Nephron (organoid): Measurements from ENCODE around the gene PPP1R18.

Experiments
- H3K27ac Mint-ChIP-seq, 3 experiments: 2 replicates each; pipeline ENCODE4 v1.8.0; 2020; ENCODE audit warnings: mixed read lengths in 3 of 3, mild to moderate bottlenecking in 2 of 3, moderate library complexity in 1 of 3
- H3K27me3 Mint-ChIP-seq: 2 replicates; pipeline ENCODE4 v1.8.0; 2021; ENCODE audit warnings: low read depth, mild to moderate bottlenecking, moderate library complexity, mixed read lengths
- H3K36me3 Mint-ChIP-seq: 2 replicates; pipeline ENCODE4 v1.8.0; 2020; ENCODE audit warnings: low read depth, mixed read lengths
- H3K4me1 Mint-ChIP-seq: 2 replicates; pipeline ENCODE4 v1.8.0; 2020; ENCODE audit warnings: mixed read lengths
- H3K4me3 Mint-ChIP-seq, 3 experiments: 2 replicates each; pipeline ENCODE4 v1.8.0; 2020; ENCODE audit warnings: mild to moderate bottlenecking in 3 of 3, mixed read lengths in 3 of 3, moderate library complexity in 2 of 3
- H3K9me3 Mint-ChIP-seq: 2 replicates; pipeline ENCODE4 v1.8.0; 2020; ENCODE audit warnings: mixed read lengths
- CTCF ChIP-seq, 3 experiments: fragments of 200-600 bp; sonication (generic); IDR thresholded peaks; one replicate each; pipeline ENCODE4 v1.5.0; 2021; ENCODE audit warnings: antibody characterized with exemption in 3 of 3; ENCODE audit not compliant: unreplicated experiment in 3 of 3

PPP1R18 gene

GRCh38 chr6:30712441-30712945 is 26.0 kb upstream of the PPP1R18 start:
- Mint-ChIP-seq H3K27me3 (no peaks in the 10 kb centered on the region), H3K36me3 (peaks cover 61% of the 10 kb centered on the region), H3K9me3 (no peaks in the 10 kb centered on the region), H3K27ac (no peak overlapping the region), H3K4me1 (peaks cover 19% of the 10 kb centered on the region), H3K4me3 (no peak overlapping the region)
- TF ChIP-seq CTCF (IDR thresholded peaks at IDR 0.05; ENCODE audit: unreplicated experiment in 3 of 3), result no peak

- no peaks in the 10 kb centered on the region for H3K27me3 Mint-ChIP-seq
- peaks cover 13% of the 10 kb centered on the region for H3K4me1 Mint-ChIP-seq
- no peak overlapping the region for H3K27ac Mint-ChIP-seq
- TF ChIP-seq CTCF (IDR thresholded peaks at IDR 0.05; ENCODE audit: unreplicated experiment in 3 of 3), result no peak
- no peak overlapping the region for H3K4me3 Mint-ChIP-seq
- peaks cover 64% of the 10 kb centered on the region for H3K36me3 Mint-ChIP-seq
- H3K9me3 Mint-ChIP-seq, result no peaks in the 10 kb centered on the region
These were observed 25.4 kb upstream of the PPP1R18 start for GRCh38 chr6:30711758-30712380.

- Mint-ChIP-seq H3K9me3 (no peaks in the 10 kb centered on the region), H3K4me3 (no peak overlapping the region), H3K27ac (peak overlapping the region; percentile 4 to 88 (median 38)), H3K4me1 (no peaks in the 10 kb centered on the region), H3K36me3 (peaks cover 72% of the 10 kb centered on the region), H3K27me3 (no peaks in the 10 kb centered on the region)
- no peak for TF ChIP-seq CTCF (IDR thresholded peaks at IDR 0.05; ENCODE audit: unreplicated experiment in 3 of 3)
These were observed 22.8 kb upstream of the PPP1R18 start for GRCh38 chr6:30709101-30709868.

- Mint-ChIP-seq H3K27ac (peak overlapping the region in 1 of 3 experiments; percentile 3), H3K36me3 (peaks cover 75% of the 10 kb centered on the region), H3K4me1 (no peaks in the 10 kb centered on the region), H3K27me3 (no peaks in the 10 kb centered on the region), H3K9me3 (no peaks in the 10 kb centered on the region), H3K4me3 (no peak overlapping the region)
- no peak for TF ChIP-seq CTCF (IDR thresholded peaks at IDR 0.05; ENCODE audit: unreplicated experiment in 3 of 3)
These were observed 20.9 kb upstream of the PPP1R18 start for GRCh38 chr6:30707281-30707850.

- Mint-ChIP-seq H3K4me3 (no peak overlapping the region), H3K4me1 (no peaks in the 10 kb centered on the region), H3K27ac (peak overlapping the region in 1 of 3 experiments; percentile 15), H3K27me3 (no peaks in the 10 kb centered on the region), H3K36me3 (peaks cover 65% of the 10 kb centered on the region), H3K9me3 (no peaks in the 10 kb centered on the region)
- no peak for TF ChIP-seq CTCF (IDR thresholded peaks at IDR 0.05; ENCODE audit: unreplicated experiment in 3 of 3)
These were observed 19.2 kb upstream of the PPP1R18 start for GRCh38 chr6:30705620-30706019.
